ENCODE measurements around the gene MVB12B.

MVB12B gene

GRCh38 chr9:126496781-126497659, 170.4 kb downstream of the MVB12B start:
- Histone ChIP-seq H3K9me3 (ENCODE audit: severe bottlenecking) (no peaks in the 10 kb centered on the region), H3K27me3 (ENCODE audit: insufficient read depth, poor library complexity, severe bottlenecking) (no peaks in the 10 kb centered on the region), H3K27ac (ENCODE audit: poor library complexity, severe bottlenecking) (no peak overlapping the region), H3K4me1 (ENCODE audit: insufficient read depth, poor library complexity, severe bottlenecking) (no peaks in the 10 kb centered on the region), H3K4me3 (ENCODE audit: severe bottlenecking) (no peak overlapping the region), H3K36me3 (ENCODE audit: low read depth) (no peaks in the 10 kb centered on the region)
- DNase-seq (ENCODE audit: low spot score) (peak; percentile 41), ATAC-seq (ENCODE audit: low read depth) (no peak)
- TF ChIP-seq, protein P1, sequence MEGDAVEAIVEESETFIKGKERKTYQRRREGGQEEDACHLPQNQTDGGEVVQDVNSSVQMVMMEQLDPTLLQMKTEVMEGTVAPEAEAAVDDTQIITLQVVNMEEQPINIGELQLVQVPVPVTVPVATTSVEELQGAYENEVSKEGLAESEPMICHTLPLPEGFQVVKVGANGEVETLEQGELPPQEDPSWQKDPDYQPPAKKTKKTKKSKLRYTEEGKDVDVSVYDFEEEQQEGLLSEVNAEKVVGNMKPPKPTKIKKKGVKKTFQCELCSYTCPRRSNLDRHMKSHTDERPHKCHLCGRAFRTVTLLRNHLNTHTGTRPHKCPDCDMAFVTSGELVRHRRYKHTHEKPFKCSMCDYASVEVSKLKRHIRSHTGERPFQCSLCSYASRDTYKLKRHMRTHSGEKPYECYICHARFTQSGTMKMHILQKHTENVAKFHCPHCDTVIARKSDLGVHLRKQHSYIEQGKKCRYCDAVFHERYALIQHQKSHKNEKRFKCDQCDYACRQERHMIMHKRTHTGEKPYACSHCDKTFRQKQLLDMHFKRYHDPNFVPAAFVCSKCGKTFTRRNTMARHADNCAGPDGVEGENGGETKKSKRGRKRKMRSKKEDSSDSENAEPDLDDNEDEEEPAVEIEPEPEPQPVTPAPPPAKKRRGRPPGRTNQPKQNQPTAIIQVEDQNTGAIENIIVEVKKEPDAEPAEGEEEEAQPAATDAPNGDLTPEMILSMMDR (IDR thresholded peaks at IDR 0.05; ENCODE audit: poor library complexity, severe bottlenecking), result no peak

DNA sequence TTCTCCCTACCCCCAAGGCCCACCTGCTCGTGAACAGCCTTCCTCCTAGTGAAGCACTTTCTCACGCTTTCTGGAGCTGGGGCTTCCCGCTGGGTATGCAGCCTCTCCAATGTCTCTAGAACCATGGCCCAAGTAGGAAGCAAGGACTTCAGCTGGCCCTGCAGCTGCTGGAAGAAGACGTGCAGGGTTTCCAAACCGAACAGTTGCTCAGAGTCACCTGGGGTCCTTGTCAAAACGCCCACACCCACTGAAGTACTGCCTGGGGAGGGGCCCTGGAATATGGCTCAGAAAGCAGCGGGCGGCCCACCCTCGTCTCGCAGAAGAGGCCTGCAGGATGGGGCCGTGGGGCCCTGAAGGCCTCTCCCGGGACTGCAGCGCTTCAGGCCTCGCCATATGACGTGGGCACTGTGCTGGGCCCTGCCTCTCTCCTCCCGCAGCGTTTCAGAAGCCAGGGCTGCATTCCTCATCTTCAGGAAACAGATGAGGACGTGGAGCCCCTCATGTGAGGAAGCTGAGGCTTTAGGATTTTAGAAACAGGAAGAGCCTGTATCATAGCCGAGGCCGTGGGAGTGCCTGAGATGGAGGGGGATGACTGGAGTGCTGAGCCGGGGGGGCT, 171.1 kb downstream of the MVB12B start:
- no peak overlapping the region for H3K4me3 ChIP-seq (ENCODE audit: severe bottlenecking)
- no peaks in the 10 kb centered on the region for H3K9me3 ChIP-seq (ENCODE audit: severe bottlenecking)
- ATAC-seq (ENCODE audit: low read depth) (no peak), DNase-seq (ENCODE audit: low spot score) (peak; percentile 43)
- TF ChIP-seq, protein P1 (IDR thresholded peaks at IDR 0.05; ENCODE audit: poor library complexity, severe bottlenecking), result no peak
- H3K36me3 ChIP-seq (ENCODE audit: low read depth), result no peaks in the 10 kb centered on the region
- H3K27ac ChIP-seq (ENCODE audit: poor library complexity, severe bottlenecking), result no peak overlapping the region
- no peaks in the 10 kb centered on the region for H3K27me3 ChIP-seq (ENCODE audit: insufficient read depth, poor library complexity, severe bottlenecking)
- no peaks in the 10 kb centered on the region for H3K4me1 ChIP-seq (ENCODE audit: insufficient read depth, poor library complexity, severe bottlenecking)

DNA sequence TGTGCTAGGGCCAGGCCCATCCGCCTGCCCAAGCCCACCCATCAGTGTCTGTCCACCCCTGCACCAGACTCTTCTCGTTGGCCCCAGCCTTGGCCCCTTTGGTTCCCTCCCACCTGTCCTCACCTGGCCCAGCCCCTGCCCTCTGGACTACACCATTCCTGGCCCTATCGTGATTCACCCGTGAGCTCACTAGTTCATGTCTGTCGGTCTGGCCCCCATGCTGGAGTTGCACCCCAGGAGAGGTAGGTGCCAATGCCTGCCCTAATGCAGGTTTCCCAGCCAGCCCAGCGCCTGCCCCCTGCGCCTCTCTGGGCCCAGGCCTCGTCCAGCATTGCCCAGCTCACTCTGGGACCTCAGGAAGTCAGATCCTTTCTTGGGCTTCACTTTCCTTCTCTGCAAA, 171.7 kb downstream of the MVB12B start:
- H3K36me3 ChIP-seq (ENCODE audit: low read depth), result no peaks in the 10 kb centered on the region
- TF ChIP-seq, protein P1 (IDR thresholded peaks at IDR 0.05; ENCODE audit: poor library complexity, severe bottlenecking), result no peak
- DNase-seq (ENCODE audit: low spot score), result peak; percentile 42
- no peak overlapping the region for H3K27ac ChIP-seq (ENCODE audit: poor library complexity, severe bottlenecking)
- no peak overlapping the region for H3K4me3 ChIP-seq (ENCODE audit: severe bottlenecking)
- no peak for ATAC-seq (ENCODE audit: low read depth)
- no peaks in the 10 kb centered on the region for H3K9me3 ChIP-seq (ENCODE audit: severe bottlenecking)
- no peaks in the 10 kb centered on the region for H3K4me1 ChIP-seq (ENCODE audit: insufficient read depth, poor library complexity, severe bottlenecking)
- no peaks in the 10 kb centered on the region for H3K27me3 ChIP-seq (ENCODE audit: insufficient read depth, poor library complexity, severe bottlenecking)

GRCh38 chr9:126499005-126499910, 172.6 kb downstream of the MVB12B start:
- Histone ChIP-seq H3K27ac (ENCODE audit: poor library complexity, severe bottlenecking) (no peak overlapping the region), H3K9me3 (ENCODE audit: severe bottlenecking) (no peaks in the 10 kb centered on the region), H3K4me3 (ENCODE audit: severe bottlenecking) (peak overlapping the region; percentile 26), H3K27me3 (ENCODE audit: insufficient read depth, poor library complexity, severe bottlenecking) (no peaks in the 10 kb centered on the region), H3K36me3 (ENCODE audit: low read depth) (no peaks in the 10 kb centered on the region), H3K4me1 (ENCODE audit: insufficient read depth, poor library complexity, severe bottlenecking) (no peaks in the 10 kb centered on the region)
- ATAC-seq (ENCODE audit: low read depth), result peak; percentile 66
- peak; percentile 42 for DNase-seq (ENCODE audit: low spot score)
- TF ChIP-seq, protein P1 (IDR thresholded peaks at IDR 0.05; ENCODE audit: poor library complexity, severe bottlenecking), result peak; percentile 99

Measured in RWPE2 (cell line).